HL-60/S4 treated with retinoic acid at 250 ng/mL for 4 days and 3 days (cell line): ENCODE data around the gene BACE1-AS.
"Not testable (repeated sequence)": the region's sequence is repeated elsewhere in the genome, so short reads cannot be mapped to it uniquely, and the experiment has no call there.

Experiments
- in situ Hi-C: fragments of 300-500 bp; cut with MboI; formaldehyde crosslinking; loops from 2 replicates; pipeline ENCODE4 v1.7.0; 2022; ENCODE audit warnings: low sequenced_read_pairs

BACE1-AS gene

GRCh38 chr11:117290809-117291396 lies at the start of gene BACE1-AS:
BACE1-AS (plus strand) TSS chr11:117291346.
- in situ Hi-C loops: no loop called here

GRCh38 chr11:117248341-117248740 lies 42.8 kb upstream of the BACE1-AS start:
- in situ Hi-C loops: no loop called here

GRCh38 chr11:117249571-117249970 lies 41.6 kb upstream of the BACE1-AS start:
- in situ Hi-C loops: no loop called here

- in situ Hi-C loops: no loop called here
Measured at GRCh38 chr11:117251506-117251905, 39.6 kb upstream of the BACE1-AS start.

- in situ Hi-C loops: no loop called here
Measured at GRCh38 chr11:117255966-117256365, 35.2 kb upstream of the BACE1-AS start.

- in situ Hi-C loops: no loop called here
Measured at GRCh38 chr11:117256573-117256972, 34.6 kb upstream of the BACE1-AS start.

- in situ Hi-C loops: no loop called here
Measured at GRCh38 chr11:117258576-117258975, 32.6 kb upstream of the BACE1-AS start.

GRCh38 chr11:117259417-117259816 lies 31.7 kb upstream of the BACE1-AS start:
- in situ Hi-C loops: no loop called here

GRCh38 chr11:117264624-117265323 lies 26.4 kb upstream of the BACE1-AS start:
- in situ Hi-C loops: not testable (repeated sequence)

GRCh38 chr11:117265745-117266144 lies 25.4 kb upstream of the BACE1-AS start:
- in situ Hi-C loops: no loop called here

GRCh38 chr11:117269856-117270255 lies 21.3 kb upstream of the BACE1-AS start:
- in situ Hi-C loops: no loop called here

- in situ Hi-C loops: no loop called here
Measured at GRCh38 chr11:117271208-117271607, 19.9 kb upstream of the BACE1-AS start.

GRCh38 chr11:117272175-117272574 lies 19.0 kb upstream of the BACE1-AS start:
- in situ Hi-C loops: not testable (repeated sequence)

GRCh38 chr11:117273550-117274289 lies 17.4 kb upstream of the BACE1-AS start:
- in situ Hi-C loops: no loop called here

- in situ Hi-C loops: no loop called here
Measured at GRCh38 chr11:117278347-117278746, 12.8 kb upstream of the BACE1-AS start.

GRCh38 chr11:117279711-117280376 lies 11.3 kb upstream of the BACE1-AS start:
- in situ Hi-C loops: no loop called here

GRCh38 chr11:117281159-117281558 lies 10.0 kb upstream of the BACE1-AS start:
- in situ Hi-C loops: no loop called here

- in situ Hi-C loops: no loop called here
Measured at GRCh38 chr11:117281869-117282268, 9.3 kb upstream of the BACE1-AS start.

- in situ Hi-C loops: no loop called here
Measured at GRCh38 chr11:117282956-117283355, 8.2 kb upstream of the BACE1-AS start.

- in situ Hi-C loops: no loop called here
Measured at GRCh38 chr11:117284053-117284452, 7.1 kb upstream of the BACE1-AS start.

GRCh38 chr11:117286588-117286987 lies 4.6 kb upstream of the BACE1-AS start:
- in situ Hi-C loops: no loop called here
